H1 (cell line): ENCODE results near the gene COX5A. TPM values are rescaled to one million over a fixed set of nuclear protein-coding genes. Genes with fewer than 3 reads are reported as not detected.

Experiments
- ASH2L ChIP-seq: fragments of 200-600, 300-600 bp; sonication (generic); IDR thresholded peaks from one replicate; pipeline ENCODE4 v1.7.1; 2017; ENCODE audit warnings: low read length
- CHD2 ChIP-seq: IDR thresholded peaks from 2 replicates; pipeline ENCODE4 v1.6.1; 2012; ENCODE audit warnings: low read length, improper control_type of control experiment
- POLR2A ChIP-seq, 2 experiments: IDR thresholded peaks; 1 replicate in 1 of 2; 2 replicates in 1 of 2; pipeline ENCODE4 v1.6.1; 2011; ENCODE audit warnings: low read depth in 2 of 2, low read length in 2 of 2, mild to moderate bottlenecking in 2 of 2; ENCODE audit errors: control extremely low read depth in 1 of 2
- polyA plus RNA-seq, 7 experiments: library from polyadenylated mRNA; depleted of rRNA in 3 of 7; stranded (reverse) in 5 of 7; unstranded in 2 of 7; fragments of >200 nt in 5 of 7; fragments of 200-250 nt in 2 of 7; gene quantifications; 1 replicate in 5 of 7; 2 replicates in 1 of 7; 4 replicates in 1 of 7; pipeline versions ENCODE4 v1.2.1 to v1.2.3, GENCODE V29; 2011 to 2013; ENCODE audit warnings: missing spikeins in 2 of 7, mixed read lengths in 2 of 7
- total RNA-seq: library from RNA; stranded (reverse); fragmentation: NEBNext Ultra II Directional; extraction: Animal tissue kit (Norgen Biotek cat#: 25700); gene quantifications from 2 replicates; pipeline ENCODE4 v1.2.1, GENCODE V29; 2021
- TF ChIP-seq, protein P1 (sequence below): fragments of 300-600 bp; sonication (generic); IDR thresholded peaks from 2 replicates; pipeline ENCODE4 v1.7.1; 2012; ENCODE audit warnings: low read length, moderate library complexity, mild to moderate bottlenecking, inconsistent platforms; ENCODE audit not compliant: insufficient replicate concordance

Gene COX5A
- total and polyA plus RNA-seq, 2 of the 8 experiments (the other 6 are each of a cell fraction or from before 2014, with no cell fraction given), result 270 to 367 TPM

DNA sequence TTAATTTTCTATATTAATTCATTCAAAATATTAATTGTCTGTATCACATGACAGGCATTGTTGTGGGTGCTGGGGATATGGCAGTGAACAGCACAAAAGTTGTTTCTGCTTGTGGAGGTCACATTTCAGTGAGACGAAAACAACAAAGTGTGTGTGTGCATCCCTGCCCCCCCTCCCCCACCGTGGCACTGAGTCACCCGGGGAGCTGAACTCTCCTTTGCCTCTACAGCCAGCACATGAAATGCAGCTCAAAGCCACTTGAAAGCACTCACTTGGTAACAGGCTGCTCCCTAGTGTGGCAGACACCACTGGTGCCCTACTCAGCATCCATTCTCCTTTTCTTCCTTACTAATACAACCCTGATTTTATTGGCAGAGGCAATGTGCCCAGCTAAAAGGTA is 40.6 kb upstream of the COX5A start (continued):
- TF ChIP-seq, protein P1, sequence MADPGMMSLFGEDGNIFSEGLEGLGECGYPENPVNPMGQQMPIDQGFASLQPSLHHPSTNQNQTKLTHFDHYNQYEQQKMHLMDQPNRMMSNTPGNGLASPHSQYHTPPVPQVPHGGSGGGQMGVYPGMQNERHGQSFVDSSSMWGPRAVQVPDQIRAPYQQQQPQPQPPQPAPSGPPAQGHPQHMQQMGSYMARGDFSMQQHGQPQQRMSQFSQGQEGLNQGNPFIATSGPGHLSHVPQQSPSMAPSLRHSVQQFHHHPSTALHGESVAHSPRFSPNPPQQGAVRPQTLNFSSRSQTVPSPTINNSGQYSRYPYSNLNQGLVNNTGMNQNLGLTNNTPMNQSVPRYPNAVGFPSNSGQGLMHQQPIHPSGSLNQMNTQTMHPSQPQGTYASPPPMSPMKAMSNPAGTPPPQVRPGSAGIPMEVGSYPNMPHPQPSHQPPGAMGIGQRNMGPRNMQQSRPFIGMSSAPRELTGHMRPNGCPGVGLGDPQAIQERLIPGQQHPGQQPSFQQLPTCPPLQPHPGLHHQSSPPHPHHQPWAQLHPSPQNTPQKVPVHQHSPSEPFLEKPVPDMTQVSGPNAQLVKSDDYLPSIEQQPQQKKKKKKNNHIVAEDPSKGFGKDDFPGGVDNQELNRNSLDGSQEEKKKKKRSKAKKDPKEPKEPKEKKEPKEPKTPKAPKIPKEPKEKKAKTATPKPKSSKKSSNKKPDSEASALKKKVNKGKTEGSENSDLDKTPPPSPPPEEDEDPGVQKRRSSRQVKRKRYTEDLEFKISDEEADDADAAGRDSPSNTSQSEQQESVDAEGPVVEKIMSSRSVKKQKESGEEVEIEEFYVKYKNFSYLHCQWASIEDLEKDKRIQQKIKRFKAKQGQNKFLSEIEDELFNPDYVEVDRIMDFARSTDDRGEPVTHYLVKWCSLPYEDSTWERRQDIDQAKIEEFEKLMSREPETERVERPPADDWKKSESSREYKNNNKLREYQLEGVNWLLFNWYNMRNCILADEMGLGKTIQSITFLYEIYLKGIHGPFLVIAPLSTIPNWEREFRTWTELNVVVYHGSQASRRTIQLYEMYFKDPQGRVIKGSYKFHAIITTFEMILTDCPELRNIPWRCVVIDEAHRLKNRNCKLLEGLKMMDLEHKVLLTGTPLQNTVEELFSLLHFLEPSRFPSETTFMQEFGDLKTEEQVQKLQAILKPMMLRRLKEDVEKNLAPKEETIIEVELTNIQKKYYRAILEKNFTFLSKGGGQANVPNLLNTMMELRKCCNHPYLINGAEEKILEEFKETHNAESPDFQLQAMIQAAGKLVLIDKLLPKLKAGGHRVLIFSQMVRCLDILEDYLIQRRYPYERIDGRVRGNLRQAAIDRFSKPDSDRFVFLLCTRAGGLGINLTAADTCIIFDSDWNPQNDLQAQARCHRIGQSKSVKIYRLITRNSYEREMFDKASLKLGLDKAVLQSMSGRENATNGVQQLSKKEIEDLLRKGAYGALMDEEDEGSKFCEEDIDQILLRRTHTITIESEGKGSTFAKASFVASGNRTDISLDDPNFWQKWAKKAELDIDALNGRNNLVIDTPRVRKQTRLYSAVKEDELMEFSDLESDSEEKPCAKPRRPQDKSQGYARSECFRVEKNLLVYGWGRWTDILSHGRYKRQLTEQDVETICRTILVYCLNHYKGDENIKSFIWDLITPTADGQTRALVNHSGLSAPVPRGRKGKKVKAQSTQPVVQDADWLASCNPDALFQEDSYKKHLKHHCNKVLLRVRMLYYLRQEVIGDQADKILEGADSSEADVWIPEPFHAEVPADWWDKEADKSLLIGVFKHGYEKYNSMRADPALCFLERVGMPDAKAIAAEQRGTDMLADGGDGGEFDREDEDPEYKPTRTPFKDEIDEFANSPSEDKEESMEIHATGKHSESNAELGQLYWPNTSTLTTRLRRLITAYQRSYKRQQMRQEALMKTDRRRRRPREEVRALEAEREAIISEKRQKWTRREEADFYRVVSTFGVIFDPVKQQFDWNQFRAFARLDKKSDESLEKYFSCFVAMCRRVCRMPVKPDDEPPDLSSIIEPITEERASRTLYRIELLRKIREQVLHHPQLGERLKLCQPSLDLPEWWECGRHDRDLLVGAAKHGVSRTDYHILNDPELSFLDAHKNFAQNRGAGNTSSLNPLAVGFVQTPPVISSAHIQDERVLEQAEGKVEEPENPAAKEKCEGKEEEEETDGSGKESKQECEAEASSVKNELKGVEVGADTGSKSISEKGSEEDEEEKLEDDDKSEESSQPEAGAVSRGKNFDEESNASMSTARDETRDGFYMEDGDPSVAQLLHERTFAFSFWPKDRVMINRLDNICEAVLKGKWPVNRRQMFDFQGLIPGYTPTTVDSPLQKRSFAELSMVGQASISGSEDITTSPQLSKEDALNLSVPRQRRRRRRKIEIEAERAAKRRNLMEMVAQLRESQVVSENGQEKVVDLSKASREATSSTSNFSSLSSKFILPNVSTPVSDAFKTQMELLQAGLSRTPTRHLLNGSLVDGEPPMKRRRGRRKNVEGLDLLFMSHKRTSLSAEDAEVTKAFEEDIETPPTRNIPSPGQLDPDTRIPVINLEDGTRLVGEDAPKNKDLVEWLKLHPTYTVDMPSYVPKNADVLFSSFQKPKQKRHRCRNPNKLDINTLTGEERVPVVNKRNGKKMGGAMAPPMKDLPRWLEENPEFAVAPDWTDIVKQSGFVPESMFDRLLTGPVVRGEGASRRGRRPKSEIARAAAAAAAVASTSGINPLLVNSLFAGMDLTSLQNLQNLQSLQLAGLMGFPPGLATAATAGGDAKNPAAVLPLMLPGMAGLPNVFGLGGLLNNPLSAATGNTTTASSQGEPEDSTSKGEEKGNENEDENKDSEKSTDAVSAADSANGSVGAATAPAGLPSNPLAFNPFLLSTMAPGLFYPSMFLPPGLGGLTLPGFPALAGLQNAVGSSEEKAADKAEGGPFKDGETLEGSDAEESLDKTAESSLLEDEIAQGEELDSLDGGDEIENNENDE, result no peak
- TF ChIP-seq CHD2 (no peak), ASH2L (no peak), POLR2A (IDR thresholded peaks at IDR 0.05; ENCODE audit: control extremely low read depth in 1 of 2, low read depth in 2 of 2, low read length in 2 of 2) (no peak)
- TF ChIP-seq, all 59 proteins: peak for 0
